Right ventricle myocardium inferior (tissue), 1 donor: ENCODE data around the gene RAMP3. TPM values are rescaled to one million over a fixed set of nuclear protein-coding genes. Genes with fewer than 3 reads are reported as not detected.

Source experiments
- ATAC-seq: fragments of 200-7000 bp; cut with Tn5 transposase; one replicate; pipeline ENCODE4 v1.9.1; 2020; ENCODE audit warnings: mild to moderate bottlenecking, moderate library complexity
- DNase-seq: peaks from one replicate; pipeline ENCODE4 v3.0.0; 2021; ENCODE audit errors: missing footprints
- intact Hi-C: fragments of 100-400 bp; cut with DNase I; formaldehyde crosslinking; loops from one replicate; pipeline ENCODE4 v1.11.0; 2022
- total RNA-seq: library from RNA; stranded (reverse); fragmentation: NEBNext Ultra II Directional; extraction: Animal tissue kit (Norgen Biotek cat#: 25700); gene quantifications from one replicate; pipeline ENCODE4 v1.2.1, GENCODE V29; 2021
- donor health status: DM: no; HTN: yes; CAD: no; lungs with severe emphysema.

RAMP3 gene
- total RNA-seq, 1 donor from 2014 or later: 33.8 TPM

DNA sequence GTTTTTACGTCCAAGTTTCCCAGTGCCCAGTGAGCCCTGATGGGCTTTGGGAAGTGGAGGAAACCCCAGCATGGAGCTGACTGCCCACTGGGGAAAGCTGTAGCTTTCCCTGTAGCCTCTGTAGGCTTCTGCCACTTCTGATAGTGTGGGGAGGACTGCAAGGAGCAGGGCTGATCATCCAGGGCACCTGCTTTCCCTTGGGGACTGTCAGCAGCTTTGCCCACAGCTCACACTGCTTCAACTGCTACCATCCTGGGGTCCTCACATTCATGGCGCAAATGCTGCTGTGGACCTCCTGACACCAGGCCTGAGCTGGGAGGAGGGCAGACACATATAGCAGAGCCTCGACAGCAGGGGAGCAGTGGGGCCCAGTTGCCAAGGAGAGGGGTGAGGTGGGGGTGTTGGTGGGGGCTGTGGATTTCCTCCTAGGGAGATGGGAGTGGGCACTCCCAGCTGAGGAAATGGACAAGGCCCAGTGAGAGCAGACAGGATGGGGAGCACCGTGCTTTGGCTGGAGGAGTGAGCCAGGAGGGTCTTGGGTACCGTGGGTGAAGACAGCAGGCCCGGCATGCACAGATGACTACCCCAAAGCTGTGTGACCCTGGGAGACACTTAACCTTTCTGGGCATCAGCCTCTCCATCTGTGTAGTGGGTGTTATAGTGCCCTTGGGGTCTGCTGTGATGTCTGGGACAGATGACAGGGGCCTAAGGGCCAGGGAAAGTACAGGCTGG, 16.2 kb downstream of the RAMP3 start:
- ATAC-seq: no peak
- intact Hi-C loops: no loop called here
- no peak for DNase-seq

DNA sequence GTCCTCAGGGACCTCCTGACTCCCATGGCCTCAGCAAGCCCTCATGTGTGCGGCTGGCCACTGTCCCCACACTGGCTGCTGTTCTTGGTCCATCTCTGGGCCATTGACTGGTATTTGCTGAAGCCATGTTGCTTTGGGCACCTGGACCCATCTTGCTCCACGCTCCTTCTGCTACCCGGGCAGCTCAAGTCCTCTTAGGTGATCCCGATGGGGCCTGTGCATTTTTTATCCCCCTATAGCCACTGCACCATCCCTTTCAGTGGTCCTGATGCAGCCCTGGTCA, 16.7 kb downstream of the RAMP3 start:
- DNase-seq: no peak
- intact Hi-C loops: no loop called here
- no peak for ATAC-seq

GRCh38 chr7:45174966-45175765, 17.6 kb downstream of the RAMP3 start:
- ATAC-seq (no peak), DNase-seq (no peak)
- intact Hi-C loops: no loop called here

GRCh38 chr7:45176091-45176490, 18.5 kb downstream of the RAMP3 start:
- DNase-seq (no peak), ATAC-seq (no peak)
- intact Hi-C loops: no loop called here

DNA sequence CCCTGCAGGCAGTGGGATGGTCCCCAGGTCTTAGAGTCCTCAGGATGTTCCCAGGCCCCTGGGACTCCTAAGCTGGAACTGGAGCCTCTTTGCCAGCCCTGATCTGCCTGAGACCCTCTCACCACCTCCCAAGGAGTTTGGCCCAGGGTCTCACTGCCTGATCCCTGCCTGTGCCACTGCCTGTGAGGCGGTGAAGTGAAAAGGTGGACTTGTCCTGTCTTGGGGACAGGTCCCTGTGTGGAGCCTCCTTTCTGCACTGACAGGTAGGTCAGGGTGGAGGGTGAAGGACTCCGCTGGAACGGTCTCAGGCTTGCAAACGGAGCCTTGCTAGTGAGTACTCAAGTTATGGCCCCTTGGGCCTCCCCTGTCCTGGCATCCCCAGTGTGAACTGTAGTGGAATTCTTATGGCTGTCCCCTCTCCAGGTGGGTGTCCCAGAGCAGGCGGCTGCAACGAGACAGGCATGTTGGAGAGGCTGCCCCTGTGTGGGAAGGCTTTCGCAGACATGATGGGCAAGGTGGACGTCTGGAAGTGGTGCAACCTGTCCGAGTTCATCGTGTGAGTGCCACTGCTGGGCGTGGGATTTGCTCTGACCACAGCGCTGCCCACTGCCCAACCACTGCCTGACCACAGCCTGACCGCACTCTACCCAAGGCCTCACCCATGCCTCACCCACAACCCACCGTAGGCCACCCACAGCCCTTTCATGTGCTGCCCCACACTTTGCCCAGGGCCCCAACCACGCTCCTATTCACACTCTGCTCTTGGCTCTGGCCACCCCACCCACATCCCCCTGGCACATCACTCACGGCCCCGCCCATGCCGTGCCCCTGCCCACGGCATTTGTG, 19.5 kb downstream of the RAMP3 start:
- ATAC-seq: no peak
- no peak for DNase-seq
- intact Hi-C loops: no loop called here

DNA sequence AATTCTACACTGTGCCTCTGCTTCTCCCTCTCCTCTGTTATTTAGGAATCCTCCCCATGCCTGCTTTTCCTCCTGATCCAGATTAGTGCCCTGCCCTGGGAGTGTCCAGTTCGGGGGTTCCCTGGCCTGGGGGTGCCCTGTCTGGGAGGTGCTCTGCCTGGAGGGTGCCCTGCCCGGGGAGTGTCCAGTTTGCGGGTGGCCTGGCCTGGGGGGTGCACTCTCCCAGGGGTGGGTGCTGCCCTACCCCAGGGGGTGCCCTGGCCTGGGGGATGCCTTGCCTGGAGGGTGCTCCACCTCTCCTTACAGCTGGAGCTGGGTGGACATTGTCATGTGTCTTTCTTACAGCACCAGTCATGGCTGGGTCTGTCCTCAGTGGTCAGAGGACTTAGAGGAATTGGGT, 20.2 kb downstream of the RAMP3 start:
- no peak for ATAC-seq
- intact Hi-C loops: no loop called here
- DNase-seq: no peak

DNA sequence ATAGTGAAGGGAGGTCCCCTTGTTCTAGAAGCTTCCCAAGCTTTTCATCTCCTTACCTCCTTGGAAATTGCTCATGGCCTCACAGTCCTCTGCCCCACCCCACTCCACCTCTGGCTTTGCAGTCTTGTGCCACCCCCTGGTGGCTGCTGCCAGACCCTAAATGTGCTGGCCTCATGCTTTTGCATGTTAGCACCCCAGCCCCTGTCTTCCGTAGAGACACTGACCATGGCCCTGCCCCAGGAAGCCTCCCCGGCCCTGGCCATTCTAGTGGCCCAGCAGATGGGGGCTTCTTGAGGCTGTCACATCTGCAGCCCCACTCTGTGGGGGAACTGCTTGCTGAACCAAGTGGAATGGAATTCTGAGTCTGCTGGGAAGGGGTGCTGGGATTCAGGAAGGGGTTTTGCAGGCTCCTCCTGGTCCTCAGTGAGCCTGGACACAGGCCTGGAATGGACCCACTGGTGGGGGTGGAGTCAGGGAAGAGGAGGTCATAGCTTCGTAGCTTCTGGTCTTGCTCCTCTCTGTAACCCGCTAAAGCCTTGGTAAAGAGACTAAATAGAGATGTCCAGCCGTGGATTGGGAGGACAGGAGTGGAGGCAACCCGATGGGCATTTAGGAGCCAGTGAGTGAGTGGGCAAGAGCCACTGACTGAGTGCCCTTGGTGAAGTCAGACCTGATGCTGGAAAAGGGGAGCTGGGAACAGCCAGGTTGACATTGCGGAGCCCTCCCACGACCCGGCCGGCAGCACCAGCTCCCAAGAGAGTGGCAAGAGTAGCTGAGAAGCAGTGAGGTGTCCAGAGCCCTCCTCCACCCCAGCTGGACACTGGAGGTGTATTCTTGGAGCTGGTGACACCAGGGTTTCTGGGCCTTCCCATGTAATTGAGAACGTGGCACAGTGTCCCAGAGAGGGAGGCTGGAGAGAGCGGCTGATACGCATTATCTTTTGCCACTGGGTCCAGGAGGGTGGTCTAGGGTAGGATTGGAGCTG, 20.9 kb downstream of the RAMP3 start:
- ATAC-seq (no peak), DNase-seq (no peak)
- intact Hi-C loops: no loop called here

DNA sequence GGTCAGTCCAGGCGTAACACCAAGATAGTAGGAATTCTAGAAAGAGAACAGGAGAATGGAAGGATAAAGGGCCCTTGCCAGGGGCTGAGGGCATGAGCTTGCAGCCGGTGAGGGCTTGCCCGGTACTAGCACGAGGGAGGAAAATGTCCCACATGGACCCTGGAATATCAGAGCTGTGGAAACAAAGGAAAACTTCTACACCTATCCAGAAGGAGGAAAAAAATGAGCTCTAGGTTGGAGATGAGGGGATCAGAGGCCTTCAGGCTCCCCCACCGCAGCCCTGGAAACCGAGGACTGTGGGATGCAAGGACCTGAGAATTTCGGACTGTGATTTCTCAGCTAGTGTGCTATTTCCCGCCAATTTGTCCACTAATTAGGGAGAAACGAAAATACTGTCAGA, 22.1 kb downstream of the RAMP3 start:
- ATAC-seq (no peak), DNase-seq (no peak)
- intact Hi-C loops: no loop called here

DNA sequence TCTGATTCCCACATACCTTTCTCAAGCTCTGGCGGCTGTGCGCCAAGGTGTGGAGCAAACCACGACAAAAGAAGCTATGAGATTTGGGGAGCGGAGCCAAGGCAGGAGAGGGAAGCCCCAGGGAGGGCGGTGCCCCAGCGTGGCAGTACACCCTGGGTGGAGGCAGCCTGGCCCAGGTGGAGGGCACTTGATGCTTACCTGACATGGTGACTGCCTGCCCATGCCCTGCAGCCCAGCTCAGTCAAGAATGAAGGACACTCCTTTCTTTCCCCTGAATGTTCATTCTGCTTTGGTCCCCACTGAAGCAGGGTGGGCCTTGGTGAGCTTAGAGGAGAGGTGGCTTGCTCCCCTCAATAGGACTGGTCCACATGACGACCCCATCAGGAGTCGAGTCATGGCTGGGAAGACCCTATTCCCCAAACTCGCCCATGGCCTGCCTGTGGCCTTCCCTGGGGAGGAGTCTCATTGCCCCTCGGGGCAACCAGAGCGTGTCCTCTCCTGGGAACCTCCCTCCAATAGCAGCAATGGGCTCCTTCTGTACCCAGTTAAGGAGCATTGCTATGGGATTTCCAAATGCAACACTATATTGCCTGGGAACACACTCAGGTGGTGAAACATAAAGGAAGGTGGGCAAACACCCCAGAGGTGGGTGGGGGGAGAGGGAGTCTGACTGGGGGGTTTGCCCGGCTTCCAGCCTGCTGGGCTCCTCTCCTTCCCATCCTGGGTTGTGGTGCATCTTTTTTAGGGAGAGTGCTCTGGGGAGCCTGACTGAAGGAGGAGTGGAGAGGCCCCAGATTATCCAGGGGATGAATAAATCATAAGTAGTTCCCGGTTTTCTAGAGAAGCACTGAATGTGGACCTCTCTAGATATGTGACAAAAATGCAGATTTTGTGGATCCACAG, 22.7 kb downstream of the RAMP3 start:
- intact Hi-C loops: no loop called here
- no peak for ATAC-seq
- DNase-seq: no peak

DNA sequence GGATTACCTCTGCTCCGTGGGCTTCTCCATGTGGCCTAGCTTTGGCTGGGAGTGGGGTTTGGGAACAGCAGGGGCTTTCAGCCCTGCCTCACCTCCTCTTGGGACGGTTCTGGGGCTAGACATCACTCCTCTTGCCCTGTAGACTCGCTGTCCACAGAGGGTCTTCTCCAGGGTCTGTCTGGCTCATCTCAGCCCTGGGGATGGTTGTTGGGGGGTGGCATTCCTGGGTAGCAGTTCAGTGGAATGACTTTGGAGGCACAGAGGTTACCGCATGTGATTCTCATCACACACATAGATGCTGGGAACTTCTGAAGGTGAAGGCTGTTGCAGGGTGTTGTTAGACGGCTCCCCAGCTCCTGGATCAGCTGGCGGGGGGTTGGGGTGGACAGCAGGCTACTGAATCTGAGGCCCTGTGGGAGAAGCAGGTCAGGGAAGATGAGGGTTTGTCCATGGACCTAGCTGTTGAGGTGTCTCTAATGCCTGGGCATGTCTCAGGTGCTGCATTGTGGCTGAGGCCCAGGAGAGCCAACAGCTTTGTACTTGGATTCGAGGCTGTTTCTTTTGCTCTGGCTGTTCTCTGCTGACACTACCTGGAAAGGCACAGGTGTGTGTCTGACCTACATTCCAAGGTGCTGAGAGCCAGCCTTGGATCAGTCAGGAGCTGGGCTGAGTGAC, 23.8 kb downstream of the RAMP3 start:
- intact Hi-C loops: no loop called here
- no peak for ATAC-seq
- DNase-seq: no peak

DNA sequence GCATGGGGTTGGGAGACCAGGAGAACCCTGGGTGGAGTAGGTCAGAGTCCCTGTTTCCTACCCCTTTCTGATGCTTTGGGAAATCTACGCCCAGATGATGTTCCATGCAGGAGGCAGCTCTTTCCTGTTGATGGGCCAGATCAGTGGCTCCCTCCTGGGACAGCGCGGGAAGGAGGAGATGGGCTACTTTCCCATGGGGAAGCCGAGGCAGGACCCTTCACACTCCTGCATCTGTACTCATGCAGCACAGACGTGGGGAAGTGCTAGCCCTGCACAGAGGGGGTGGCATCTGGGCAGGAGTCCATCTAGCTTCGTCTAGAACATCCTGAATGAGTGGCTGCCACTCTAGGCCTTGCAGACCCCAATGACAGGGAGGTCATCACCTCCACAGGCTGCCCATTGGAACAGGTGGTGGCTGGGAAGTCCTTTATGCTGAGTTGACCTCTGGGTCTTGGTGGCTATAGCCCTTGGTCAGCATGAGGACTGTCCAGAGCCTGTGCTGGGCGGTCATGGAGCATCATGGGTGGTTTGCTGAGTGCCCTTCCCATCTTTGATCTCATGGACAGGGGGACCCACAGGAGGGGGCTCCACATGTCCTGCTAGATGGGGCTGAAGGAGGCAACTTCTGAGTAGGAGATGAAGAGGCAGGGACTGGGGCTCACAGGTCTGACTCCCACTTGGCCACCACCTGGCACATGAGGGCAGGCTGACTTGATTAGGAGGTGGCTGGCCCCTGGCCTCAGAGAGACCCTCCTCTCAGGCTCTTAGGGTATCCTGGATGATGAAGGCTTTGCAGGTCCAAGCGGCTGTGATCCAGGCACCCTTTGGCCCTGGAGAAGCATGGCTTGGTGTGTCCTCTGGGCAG, 24.6 kb downstream of the RAMP3 start:
- ATAC-seq (no peak), DNase-seq (no peak)
- intact Hi-C loops: no loop called here

- DNase-seq: no peak
Measured at GRCh38 chr7:45182856-45183710, 25.5 kb downstream of the RAMP3 start.

GRCh38 chr7:45183711-45184210, 26.2 kb downstream of the RAMP3 start:
- ATAC-seq (no peak), DNase-seq (no peak)
- intact Hi-C loops: no loop called here

More at GRCh38 chr7:45182856-45183710, 25.5 kb downstream of the RAMP3 start:
- ATAC-seq: no peak
- intact Hi-C loops: no loop called here

DNA sequence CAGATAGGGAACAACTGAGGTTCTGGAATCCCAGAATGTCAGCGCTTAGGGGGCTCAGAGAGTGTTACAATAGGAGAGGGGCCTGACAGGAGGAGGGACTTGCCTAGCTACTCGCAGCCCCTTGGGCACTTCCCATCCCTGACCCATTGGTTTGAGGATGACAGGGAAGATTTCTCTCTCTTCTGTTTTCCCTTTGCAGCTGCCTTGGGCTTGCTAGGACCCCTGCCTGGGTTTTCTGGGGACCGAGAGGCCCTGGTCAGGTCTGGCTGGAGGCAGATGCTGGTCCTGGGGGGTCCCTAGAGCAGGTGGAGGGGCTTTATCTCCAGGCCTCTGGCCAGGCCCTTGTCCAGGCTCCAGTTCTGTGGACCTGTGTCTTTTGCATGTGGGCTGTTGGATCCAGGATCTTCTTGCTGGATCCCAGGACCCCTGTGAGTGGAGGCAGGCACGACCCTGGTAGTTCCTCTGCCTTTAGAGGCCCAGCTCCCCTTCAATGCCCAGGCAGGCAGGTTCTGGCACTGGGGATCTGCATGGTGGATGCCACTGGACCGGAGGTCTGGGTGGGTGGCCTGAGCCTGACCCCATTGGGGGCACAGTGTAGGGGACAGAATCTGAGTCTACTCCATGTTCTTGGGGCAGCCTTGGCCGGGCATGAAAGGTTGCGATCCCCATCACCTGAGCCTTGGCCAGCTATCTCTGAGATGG, 26.9 kb downstream of the RAMP3 start:
- intact Hi-C loops: no loop called here
- DNase-seq: no peak
- no peak for ATAC-seq
